Right atrium auricular region (tissue), 2 donors: Measurements from ENCODE around the gene RFC1. TPM values are rescaled to one million over a fixed set of nuclear protein-coding genes. Genes with fewer than 3 reads are reported as not detected.

Experiments used
- DNase-seq: peaks from one replicate; pipeline ENCODE4 v3.0.0-alpha.2; 2019; ENCODE audit warnings: low spot score
- H3K27ac ChIP-seq, 2 donors: fragments of 200-600 bp; sonication (generic); 1 replicate in 1 of 2; 2 replicates in 1 of 2; pipeline ENCODE4 v1.5.1; 2016 to 2019
- H3K27me3 ChIP-seq, 2 donors: fragments of 200-600 bp; sonication (generic); one replicate each; pipeline versions ENCODE4 v1.5.1 to v1.6.0; 2017 to 2019
- H3K36me3 ChIP-seq: fragments of 200-600 bp; sonication (generic); one replicate; pipeline ENCODE4 v1.5.1; 2016
- H3K4me1 ChIP-seq, 2 donors: fragments of 200-600 bp; sonication (generic); one replicate each; pipeline versions ENCODE4 v1.5.1 to v1.6.0; 2017 to 2019
- H3K4me3 ChIP-seq, 2 donors: fragments of 200-600 bp; sonication (generic); 1 replicate in 1 of 2; 2 replicates in 1 of 2; pipeline ENCODE4 v1.5.1; 2017 to 2019; ENCODE audit warnings: mild to moderate bottlenecking in 1 of 2, moderate library complexity in 1 of 2
- H3K9me3 ChIP-seq, 2 donors: fragments of 200-600 bp; sonication (generic); one replicate each; pipeline ENCODE4 v1.5.1; 2019
- total RNA-seq, 2 donors: library from RNA; depleted of rRNA; stranded (reverse); fragments of >200 nt; gene quantifications; one replicate each; pipeline ENCODE4 v1.1.0, GENCODE V29; 2016
- TF ChIP-seq, protein P1 (sequence below), 2 donors: fragments of 200-600 bp; sonication (generic); IDR thresholded peaks; one replicate each; pipeline ENCODE4 v1.5.1; 2019; ENCODE audit warnings: antibody characterized with exemption in 2 of 2

RFC1 gene
- total RNA-seq, 2 donors from 2014 or later = 16.4 to 30.4 TPM

- peaks cover 0 to 21% of the 10 kb centered on the region in 2 donors for H3K4me1 ChIP-seq
These were observed 17.5 kb downstream of the RFC1 start for GRCh38 chr4:39348371-39349315.

DNA sequence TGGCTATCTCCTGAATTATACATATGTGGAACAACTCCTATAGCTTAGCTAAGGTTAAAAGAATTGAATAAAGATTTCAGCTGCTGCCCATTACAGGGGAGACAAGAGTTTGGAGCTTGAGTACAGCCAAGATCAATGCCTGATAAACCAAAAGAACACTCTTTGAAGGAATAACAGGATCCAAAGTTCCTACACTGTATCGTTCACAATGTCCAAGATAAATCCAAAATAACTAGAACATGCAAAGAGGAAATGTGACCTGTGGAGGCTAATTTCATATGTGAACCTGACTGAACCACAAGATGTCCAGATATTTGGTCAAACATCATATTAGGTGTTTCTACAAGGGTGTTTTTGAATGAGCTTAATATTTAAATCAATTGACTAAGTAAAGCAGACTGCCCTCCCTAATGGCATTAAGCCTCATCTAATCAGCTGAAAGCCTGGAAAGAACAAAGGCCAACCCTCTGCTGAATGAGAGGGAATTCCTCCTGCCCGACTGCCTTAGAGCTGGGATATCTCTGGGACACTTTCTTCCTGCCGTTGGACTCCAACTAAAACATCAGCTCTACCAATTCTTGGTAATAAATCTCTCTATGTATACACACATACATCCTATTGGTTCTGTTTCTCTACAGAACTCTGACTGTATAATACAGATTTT lies 19.2 kb downstream of the RFC1 start:
- Histone ChIP-seq H3K4me1 (peaks cover 0 to 10% of the 10 kb centered on the region in 2 donors), H3K36me3 (peaks cover 19% of the 10 kb centered on the region), H3K4me3 (no peak overlapping the region), H3K9me3 (peaks cover 0 to 10% of the 10 kb centered on the region in 2 donors), H3K27ac (no peak overlapping the region), H3K27me3 (no peaks in the 10 kb centered on the region)
- no peak for DNase-seq
- TF ChIP-seq, protein P1, sequence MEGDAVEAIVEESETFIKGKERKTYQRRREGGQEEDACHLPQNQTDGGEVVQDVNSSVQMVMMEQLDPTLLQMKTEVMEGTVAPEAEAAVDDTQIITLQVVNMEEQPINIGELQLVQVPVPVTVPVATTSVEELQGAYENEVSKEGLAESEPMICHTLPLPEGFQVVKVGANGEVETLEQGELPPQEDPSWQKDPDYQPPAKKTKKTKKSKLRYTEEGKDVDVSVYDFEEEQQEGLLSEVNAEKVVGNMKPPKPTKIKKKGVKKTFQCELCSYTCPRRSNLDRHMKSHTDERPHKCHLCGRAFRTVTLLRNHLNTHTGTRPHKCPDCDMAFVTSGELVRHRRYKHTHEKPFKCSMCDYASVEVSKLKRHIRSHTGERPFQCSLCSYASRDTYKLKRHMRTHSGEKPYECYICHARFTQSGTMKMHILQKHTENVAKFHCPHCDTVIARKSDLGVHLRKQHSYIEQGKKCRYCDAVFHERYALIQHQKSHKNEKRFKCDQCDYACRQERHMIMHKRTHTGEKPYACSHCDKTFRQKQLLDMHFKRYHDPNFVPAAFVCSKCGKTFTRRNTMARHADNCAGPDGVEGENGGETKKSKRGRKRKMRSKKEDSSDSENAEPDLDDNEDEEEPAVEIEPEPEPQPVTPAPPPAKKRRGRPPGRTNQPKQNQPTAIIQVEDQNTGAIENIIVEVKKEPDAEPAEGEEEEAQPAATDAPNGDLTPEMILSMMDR (IDR thresholded peaks at IDR 0.05) = no peak

More at GRCh38 chr4:39348371-39349315, 17.5 kb downstream of the RFC1 start:
- H3K4me3 ChIP-seq = no peak overlapping the region
- H3K27me3 ChIP-seq = no peaks in the 10 kb centered on the region
- H3K27ac ChIP-seq = no peak overlapping the region
- peaks cover 19% of the 10 kb centered on the region for H3K36me3 ChIP-seq
- no peak for DNase-seq
- TF ChIP-seq, protein P1 (IDR thresholded peaks at IDR 0.05) = no peak
- peaks cover 0 to 10% of the 10 kb centered on the region in 2 donors for H3K9me3 ChIP-seq

DNA sequence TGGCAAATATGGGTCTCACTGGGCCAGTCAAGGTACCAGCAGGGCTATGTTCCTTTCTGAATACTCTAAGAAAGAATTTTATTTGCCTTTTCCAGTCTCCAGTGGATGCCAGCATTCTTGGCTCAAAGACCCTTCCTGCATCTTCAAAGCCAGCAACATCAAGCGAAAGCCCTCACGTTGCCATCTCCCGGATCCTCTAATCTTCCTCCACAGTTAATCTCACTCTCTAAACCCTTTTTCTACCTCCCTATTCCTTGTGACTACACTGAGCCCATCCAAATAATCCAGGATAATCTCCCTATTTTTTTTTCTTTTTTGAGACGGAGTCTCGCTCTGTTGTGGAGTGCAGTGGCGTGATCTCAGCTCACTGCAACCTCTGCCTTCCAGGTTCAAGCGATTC lies 23.4 kb downstream of the RFC1 start:
- no peaks in the 10 kb centered on the region for H3K9me3 ChIP-seq
- H3K36me3 ChIP-seq = no peaks in the 10 kb centered on the region
- H3K27ac ChIP-seq = no peak overlapping the region
- no peak for DNase-seq
- H3K27me3 ChIP-seq = no peaks in the 10 kb centered on the region
- no peak overlapping the region for H3K4me3 ChIP-seq
- TF ChIP-seq, protein P1 (IDR thresholded peaks at IDR 0.05) = no peak
- H3K4me1 ChIP-seq = peaks cover 0 to 6% of the 10 kb centered on the region in 2 donors

- no peak overlapping the region for H3K27ac ChIP-seq
- H3K4me3 ChIP-seq = no peak overlapping the region
- H3K4me1 ChIP-seq = no peaks in the 10 kb centered on the region
- no peak for DNase-seq
- TF ChIP-seq, protein P1 (IDR thresholded peaks at IDR 0.05) = no peak
- no peaks in the 10 kb centered on the region for H3K9me3 ChIP-seq
- no peaks in the 10 kb centered on the region for H3K27me3 ChIP-seq
- H3K36me3 ChIP-seq = no peaks in the 10 kb centered on the region
These were observed 25.0 kb downstream of the RFC1 start for GRCh38 chr4:39341075-39341725.

DNA sequence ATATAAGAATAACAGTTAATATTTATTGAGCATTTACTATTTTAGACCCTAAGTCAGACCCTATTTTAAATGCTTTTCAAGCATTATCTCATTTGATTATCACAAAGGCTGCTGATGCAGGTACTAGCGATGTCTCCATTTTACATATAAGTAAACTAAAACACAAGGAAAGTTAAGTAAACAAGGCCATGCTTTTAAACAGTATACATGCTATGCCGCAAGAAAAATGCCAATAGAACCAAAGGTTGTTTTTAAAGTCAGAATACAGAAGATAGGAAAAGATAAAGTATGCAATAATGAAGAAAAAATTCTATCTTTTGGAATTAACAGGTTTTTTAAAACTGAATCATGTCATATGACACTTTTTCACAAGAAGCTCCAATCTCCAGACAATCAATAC lies 26.2 kb downstream of the RFC1 start:
- TF ChIP-seq, protein P1 (IDR thresholded peaks at IDR 0.05) = no peak
- no peaks in the 10 kb centered on the region for H3K9me3 ChIP-seq
- no peaks in the 10 kb centered on the region for H3K27me3 ChIP-seq
- H3K36me3 ChIP-seq = no peaks in the 10 kb centered on the region
- DNase-seq = no peak
- H3K27ac ChIP-seq = no peak overlapping the region
- H3K4me1 ChIP-seq = no peaks in the 10 kb centered on the region
- H3K4me3 ChIP-seq = no peak overlapping the region
